AG04450 (cell line): ENCODE results near the gene EXTL1. TPM values are rescaled to one million over a fixed set of nuclear protein-coding genes. Genes with fewer than 3 reads are reported as not detected.

Experiments
- CTCF ChIA-PET: fragments of 300-600, 350-600 bp; formaldehyde crosslinking; extraction: SDS; loops from one replicate; lab custom pipeline; 2022; ENCODE audit warnings: antibody characterized with exemption, inconsistent platforms; lab: Charles Lee
- POLR2A ChIA-PET: fragments of 350-600 bp; formaldehyde crosslinking; extraction: SDS; loops from one replicate; lab custom pipeline; 2021; ENCODE audit warnings: antibody characterized with exemption, inconsistent platforms; lab: Yijun Ruan, JAX
- DNase-seq: peaks from one replicate; pipeline ENCODE4 v3.0.0-alpha.2; 2011; ENCODE audit warnings: low read depth, low spot score
- H3K27ac ChIP-seq: one replicate; pipeline ENCODE4 v1.5.1; 2012; ENCODE audit warnings: low read depth, low read length, control low read depth
- H3K27me3 ChIP-seq: one replicate; pipeline ENCODE4 v1.6.0; 2012; ENCODE audit warnings: low read length; ENCODE audit not compliant: control insufficient read depth, insufficient read depth
- H3K4me3 ChIP-seq: 2 replicates; pipeline ENCODE4 v1.5.1; 2011; ENCODE audit warnings: mild to moderate bottlenecking, low read depth, low read length, control low read depth
- H3K9me3 ChIP-seq: 2 replicates; pipeline ENCODE4 v1.5.1; 2012; ENCODE audit warnings: low read length; ENCODE audit not compliant: control insufficient read depth, insufficient read depth
- polyA plus RNA-seq: library from polyadenylated mRNA; depleted of rRNA; stranded (reverse); fragments of >200 nt; gene quantifications from 2 replicates; pipeline ENCODE4 v1.2.3, GENCODE V29; 2011
- TF ChIP-seq, protein P1 (sequence below): IDR thresholded peaks from 2 replicates; pipeline ENCODE4 v1.5.1; 2011; ENCODE audit warnings: low read depth, low read length, control low read depth, inconsistent platforms

Gene EXTL1
- polyA plus RNA-seq, 1 experiment, result 1.3 TPM

DNA sequence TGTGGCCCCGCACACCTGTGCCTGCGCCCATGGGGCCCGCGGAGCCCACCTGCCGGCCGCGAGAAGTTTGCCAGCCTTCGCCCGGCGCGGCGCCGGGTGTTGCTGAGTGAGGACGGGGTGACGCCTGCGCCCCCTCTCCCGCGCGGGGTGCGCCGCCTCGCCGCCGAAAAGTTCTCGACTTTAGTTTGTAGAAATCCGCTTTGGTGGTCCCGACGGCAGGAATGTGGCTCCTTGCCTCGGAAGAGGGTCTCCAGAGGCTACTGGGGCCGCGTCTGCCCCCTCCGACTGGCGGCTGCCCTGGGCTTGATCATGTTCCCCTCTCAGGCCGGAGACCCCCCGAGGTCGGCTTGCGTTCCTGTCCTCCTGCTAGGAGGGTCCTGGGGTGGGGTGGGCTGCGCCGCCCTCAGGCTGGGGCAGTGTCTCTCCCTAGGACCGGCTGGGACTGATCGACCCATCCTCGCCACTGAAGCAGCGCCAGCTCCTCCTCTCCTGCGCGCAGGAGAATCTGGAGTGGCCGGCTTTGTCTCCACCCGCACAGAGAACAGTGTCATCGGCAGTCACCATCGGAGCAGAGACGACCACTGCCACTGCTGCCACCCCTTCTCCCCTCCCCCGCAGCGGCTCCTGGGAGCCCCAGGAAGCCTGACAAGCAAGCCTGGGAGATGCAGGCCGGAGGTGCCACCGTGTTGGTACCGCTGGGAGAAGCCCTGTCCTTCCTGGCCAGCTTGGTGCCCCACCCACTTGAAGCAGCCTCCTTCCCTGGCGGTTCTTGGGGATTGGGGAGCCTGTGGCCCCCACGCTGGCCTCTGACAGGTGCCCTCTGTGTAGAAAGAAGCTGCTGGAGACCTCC, 24.9 kb downstream of the EXTL1 start:
- CTCF ChIA-PET, result interaction anchor here (1.3 kb wide), 1 partner anchor 11 kb away, joined by 3 read pairs; no protein-coding TSS in a partner anchor
- Histone ChIP-seq H3K27me3 (peaks cover 84% of the 10 kb centered on the region), H3K4me3 (no peak overlapping the region), H3K27ac (no peak overlapping the region), H3K9me3 (no peaks in the 10 kb centered on the region)
- no peak for DNase-seq
- TF ChIP-seq, protein P1, sequence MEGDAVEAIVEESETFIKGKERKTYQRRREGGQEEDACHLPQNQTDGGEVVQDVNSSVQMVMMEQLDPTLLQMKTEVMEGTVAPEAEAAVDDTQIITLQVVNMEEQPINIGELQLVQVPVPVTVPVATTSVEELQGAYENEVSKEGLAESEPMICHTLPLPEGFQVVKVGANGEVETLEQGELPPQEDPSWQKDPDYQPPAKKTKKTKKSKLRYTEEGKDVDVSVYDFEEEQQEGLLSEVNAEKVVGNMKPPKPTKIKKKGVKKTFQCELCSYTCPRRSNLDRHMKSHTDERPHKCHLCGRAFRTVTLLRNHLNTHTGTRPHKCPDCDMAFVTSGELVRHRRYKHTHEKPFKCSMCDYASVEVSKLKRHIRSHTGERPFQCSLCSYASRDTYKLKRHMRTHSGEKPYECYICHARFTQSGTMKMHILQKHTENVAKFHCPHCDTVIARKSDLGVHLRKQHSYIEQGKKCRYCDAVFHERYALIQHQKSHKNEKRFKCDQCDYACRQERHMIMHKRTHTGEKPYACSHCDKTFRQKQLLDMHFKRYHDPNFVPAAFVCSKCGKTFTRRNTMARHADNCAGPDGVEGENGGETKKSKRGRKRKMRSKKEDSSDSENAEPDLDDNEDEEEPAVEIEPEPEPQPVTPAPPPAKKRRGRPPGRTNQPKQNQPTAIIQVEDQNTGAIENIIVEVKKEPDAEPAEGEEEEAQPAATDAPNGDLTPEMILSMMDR, result no peak
- POLR2A ChIA-PET, result no interaction called here

DNA sequence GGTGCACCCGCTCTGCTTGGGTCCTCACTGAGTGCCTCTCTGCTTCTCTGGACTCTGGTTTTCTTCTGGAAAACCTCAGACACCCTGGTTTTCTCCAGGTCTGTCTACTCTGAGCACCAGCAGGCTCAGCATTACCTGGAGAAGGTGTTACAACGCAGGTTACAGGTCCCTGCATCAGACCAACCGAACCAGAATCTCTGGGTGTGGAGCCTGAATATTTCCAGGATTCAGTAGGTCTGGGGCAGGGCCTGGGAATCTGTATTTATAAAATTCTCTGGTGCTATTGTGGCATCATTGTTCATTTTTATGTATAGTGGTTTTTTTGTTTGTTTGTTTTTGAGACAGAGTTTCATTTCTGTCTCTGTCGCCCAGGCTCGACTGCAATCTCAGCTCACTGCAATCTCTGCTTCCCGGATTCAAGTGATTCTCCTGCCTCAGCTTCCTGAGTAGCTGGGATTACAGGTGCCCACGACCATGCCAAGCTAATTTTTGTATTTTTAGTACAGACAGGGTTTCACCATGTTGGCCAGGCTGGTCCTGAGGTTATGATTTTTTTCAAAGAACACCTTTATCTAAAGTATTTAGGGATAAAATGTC, 25.8 kb downstream of the EXTL1 start:
- CTCF ChIA-PET, result no interaction called here

DNA sequence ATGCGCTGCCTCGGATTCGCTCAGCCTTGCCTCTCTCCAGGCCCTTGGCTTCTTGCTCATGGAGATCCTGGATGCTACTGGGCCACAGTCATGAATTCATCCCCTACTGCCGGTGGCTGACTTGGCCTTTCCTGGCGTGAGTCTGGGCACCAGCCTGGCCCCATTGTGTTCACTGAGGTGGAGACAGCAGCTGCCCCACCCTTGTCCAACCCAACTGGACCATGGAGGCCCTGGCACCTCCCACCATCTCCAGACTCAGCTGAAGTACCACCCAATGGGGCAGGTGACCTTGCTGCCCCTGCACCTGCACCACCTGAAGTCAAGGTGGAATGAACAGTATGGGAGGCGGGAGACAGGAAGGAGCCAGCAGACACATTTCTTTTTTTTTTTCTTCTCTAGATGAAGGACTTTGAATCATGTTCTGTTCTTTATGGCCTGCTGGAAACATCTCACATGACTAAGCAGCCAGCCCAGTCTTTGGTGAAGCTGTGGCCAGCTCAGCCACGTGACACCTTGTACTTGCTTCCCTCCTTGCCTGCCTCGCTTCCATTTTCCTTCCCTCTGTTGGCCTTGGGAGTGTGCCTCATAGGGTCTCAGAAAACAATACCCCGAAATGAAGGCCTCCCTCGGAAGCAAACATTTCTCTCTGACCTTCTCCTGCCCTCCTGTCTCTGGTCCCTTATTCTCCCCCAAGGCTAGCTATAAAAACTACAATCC, 28.1 kb downstream of the EXTL1 start:
- TF ChIP-seq, protein P1, result no peak
- ChIA-PET POLR2A (interaction anchor here (0.7 kb wide), 1 partner anchor 28 kb away, joined by 4 read pairs; no protein-coding TSS in a partner anchor), CTCF (no interaction called here)
- Histone ChIP-seq H3K27ac (no peak overlapping the region), H3K27me3 (peaks cover 80% of the 10 kb centered on the region), H3K9me3 (no peaks in the 10 kb centered on the region), H3K4me3 (no peak overlapping the region)
- DNase-seq, result no peak

More for the DNA sequence above, 25.8 kb downstream of the EXTL1 start:
- Histone ChIP-seq H3K27me3 (peaks cover 81% of the 10 kb centered on the region), H3K4me3 (no peak overlapping the region), H3K27ac (no peak overlapping the region), H3K9me3 (no peaks in the 10 kb centered on the region)
- no peak for DNase-seq
- POLR2A ChIA-PET, result interaction anchor here (0.7 kb wide), 1 partner anchor 11 kb away, joined by 3 read pairs; no protein-coding TSS in a partner anchor
- TF ChIP-seq, protein P1, result no peak

DNA sequence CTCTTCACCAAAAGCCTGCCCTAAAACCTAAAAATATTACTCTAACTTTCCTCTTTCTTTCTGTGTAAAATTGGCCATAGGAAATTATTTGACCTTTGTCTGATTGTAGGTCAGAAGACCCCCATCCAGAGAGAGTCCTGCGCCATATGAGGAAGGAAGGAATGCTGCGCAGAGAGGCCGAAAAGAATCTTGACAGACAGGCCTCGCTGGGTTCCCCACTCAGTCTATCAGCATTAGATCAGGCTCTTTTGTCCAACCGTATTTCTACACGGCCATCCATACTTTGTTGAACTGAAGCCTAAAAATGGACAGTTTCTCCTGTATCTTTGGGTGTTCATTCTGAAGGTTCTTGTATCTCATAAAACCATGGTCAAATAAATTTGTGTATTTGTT, 28.7 kb downstream of the EXTL1 start:
- ChIA-PET POLR2A (interaction anchor here (0.7 kb wide), 1 partner anchor 28 kb away, joined by 4 read pairs; no protein-coding TSS in a partner anchor), CTCF (no interaction called here)
- no peaks in the 10 kb centered on the region for H3K9me3 ChIP-seq
- DNase-seq, result no peak
- TF ChIP-seq, protein P1, result no peak
- H3K27ac ChIP-seq, result no peak overlapping the region
- H3K27me3 ChIP-seq, result peaks cover 79% of the 10 kb centered on the region
- no peak overlapping the region for H3K4me3 ChIP-seq
